HCT116 (cell line): ENCODE measurements around the gene VGF. TPM values are rescaled to one million over a fixed set of nuclear protein-coding genes. Genes with fewer than 3 reads are reported as not detected.
"Not testable (repeated sequence)": the region's sequence is repeated elsewhere in the genome, so short reads cannot be mapped to it uniquely, and the experiment has no call there.

Experiments used
- ATAC-seq: fragments of 200-7000 bp; cut with Tn5 transposase; 2 replicates; pipeline ENCODE4 v1.9.1; 2020; ENCODE audit warnings: mild to moderate bottlenecking, moderate library complexity
- BruUV-seq: library from RNA; stranded (reverse); fragments of 400-500 nt; replicated peaks from 2 replicates; lab custom pipeline; 2021; lab: Mats Ljungman, UMichigan
- CTCF ChIA-PET: fragments of 300-600 bp; sonication (Branson Sonifier 250); formaldehyde crosslinking; loops from one replicate; lab custom pipeline; 2021; ENCODE audit warnings: antibody characterized with exemption; lab: Charles Lee
- POLR2A ChIA-PET: fragments of 300-600, 350-600 bp; sonication (Branson Sonifier 250); formaldehyde crosslinking; loops from one replicate; lab custom pipeline; 2021; ENCODE audit warnings: antibody characterized with exemption; lab: Charles Lee
- RAD21 ChIA-PET, 2 experiments: fragments of 300-600 bp; sonication (Branson Sonifier 250); formaldehyde crosslinking; loops; one replicate each; lab custom pipeline; 2023; ENCODE audit warnings: low total read pairs in 2 of 2; ENCODE audit not compliant: uncharacterized antibody in 2 of 2, unreplicated experiment in 2 of 2, low non-redundant PET in 1 of 2; lab: Charles Lee
- DNase-seq: peaks from one replicate; pipeline ENCODE4 v3.0.0-alpha.2; 2010; ENCODE audit warnings: low read depth, low spot score
- H2AFZ ChIP-seq: fragments of 200-600 bp; shearing (Covaris generic), sonication (generic); 2 replicates; pipeline ENCODE4 v1.6.1; 2017; ENCODE audit warnings: low read depth, mixed run types, mixed read lengths, antibody characterized with exemption, low read length; ENCODE audit not compliant: poor library complexity, severe bottlenecking
- H3K27ac ChIP-seq: 2 replicates; pipeline ENCODE4 v1.5.1; 2012; ENCODE audit warnings: low read depth, low read length
- H3K27me3 ChIP-seq: fragments of 200-600 bp; sonication (generic); 2 replicates; pipeline ENCODE4 v1.6.1; 2016; ENCODE audit warnings: mixed run types, low read length, mixed read lengths; ENCODE audit not compliant: insufficient read depth
- H3K36me3 ChIP-seq, 2 experiments: fragments of 200-500 bp in 1 of 2; fragments of 200-600 bp in 1 of 2; sonication (Bioruptor generic) in 1 of 2; sonication (generic) in 1 of 2; 2 replicates each; pipeline versions ENCODE4 v1.5.1 to v1.6.1; 2014 to 2016; ENCODE audit warnings: low read length in 2 of 2, inconsistent platforms in 1 of 2, mixed read lengths in 1 of 2, mixed run types in 1 of 2; ENCODE audit not compliant: insufficient read depth in 2 of 2, control insufficient read depth in 1 of 2
- H3K4me1 ChIP-seq, 2 experiments: fragments of 200-600 bp in 1 of 2; sonication (generic) in 1 of 2; 2 replicates each; pipeline versions ENCODE4 v1.5.1 to v1.6.1; 2012 to 2017; ENCODE audit warnings: low read length in 2 of 2, inconsistent platforms in 1 of 2, mild to moderate bottlenecking in 1 of 2, mixed read lengths in 1 of 2, mixed run types in 1 of 2, moderate library complexity in 1 of 2; ENCODE audit not compliant: insufficient read depth in 2 of 2, control insufficient read depth in 1 of 2
- H3K4me2 ChIP-seq: fragments of 200-600 bp; sonication (generic); 2 replicates; pipeline ENCODE4 v1.6.1; 2017; ENCODE audit warnings: mixed run types, low read length, mixed read lengths
- H3K4me3 ChIP-seq, 2 experiments: fragments of 200-600 bp in 1 of 2; sonication (generic) in 1 of 2; replicated peaks in 1 of 2; 2 replicates each; pipeline ENCODE4 v1.5.1; 2011 to 2016; ENCODE audit warnings: low read length in 2 of 2, control low read depth in 1 of 2, low read depth in 1 of 2, mild to moderate bottlenecking in 1 of 2, mixed read lengths in 1 of 2, mixed run types in 1 of 2
- H3K79me2 ChIP-seq: fragments of 200-600 bp; sonication (generic); 2 replicates; pipeline ENCODE4 v1.6.1; 2017; ENCODE audit warnings: mild to moderate bottlenecking, mixed run types, low read length, moderate library complexity, mixed read lengths; ENCODE audit not compliant: insufficient read depth
- H3K9ac ChIP-seq: fragments of 200-600 bp; sonication (generic); 2 replicates; pipeline ENCODE4 v1.6.1; 2016; ENCODE audit warnings: low read length, mixed read lengths
- H3K9me2 ChIP-seq: fragments of 200-600 bp; sonication (generic), shearing (Covaris generic); 2 replicates; pipeline ENCODE4 v1.6.1; 2017; ENCODE audit warnings: mixed run types, mild to moderate bottlenecking, moderate library complexity; ENCODE audit not compliant: insufficient read depth
- H3K9me3 ChIP-seq, 2 experiments: fragments of 200-500 bp in 1 of 2; fragments of 200-600 bp in 1 of 2; sonication (Bioruptor generic) in 1 of 2; sonication (generic) in 1 of 2; 2 replicates each; pipeline ENCODE4 v1.6.1; 2014 to 2017; ENCODE audit warnings: low read length in 2 of 2, mixed read lengths in 2 of 2, inconsistent platforms in 1 of 2, low read depth in 1 of 2, mild to moderate bottlenecking in 1 of 2, mixed run types in 1 of 2, moderate library complexity in 1 of 2; ENCODE audit not compliant: control insufficient read depth in 1 of 2, insufficient read depth in 1 of 2
- H4K20me1 ChIP-seq: fragments of 200-600 bp; sonication (generic), shearing (Covaris generic); 2 replicates; pipeline ENCODE4 v1.6.1; 2017; ENCODE audit warnings: mixed run types, mild to moderate bottlenecking, moderate library complexity; ENCODE audit not compliant: insufficient read depth
- ELF1 ChIP-seq: IDR thresholded peaks from 2 replicates; pipeline ENCODE4 v1.6.1; 2012; ENCODE audit warnings: low read depth, borderline replicate concordance
- TCF7L2 ChIP-seq: IDR thresholded peaks from 2 replicates; pipeline ENCODE4 v1.7.0; 2011; ENCODE audit warnings: borderline replicate concordance, inconsistent platforms; ENCODE audit not compliant: insufficient read depth, insufficient read length; ENCODE audit errors: extremely low read depth
- ZNF274 ChIP-seq: fragments of 200-500 bp; sonication (Bioruptor generic); IDR thresholded peaks from 2 replicates; pipeline ENCODE4 v1.6.1; 2014; ENCODE audit warnings: mild to moderate bottlenecking, low read depth, low read length, inconsistent platforms
- intact Hi-C: fragments of 100-400 bp; cut with micrococcal nuclease; formaldehyde crosslinking; loops from 2 replicates; pipeline ENCODE4 v1.10.0; 2022
- total RNA-seq: library from RNA; stranded (reverse); gene quantifications from one replicate; pipeline ENCODE4 v1.2.1, GENCODE V29; 2021; ENCODE audit not compliant: unreplicated experiment
- TF ChIP-seq, protein P1 (sequence below): IDR thresholded peaks from 2 replicates; pipeline ENCODE4 v1.6.1; 2012
- TF ChIP-seq, protein P2 (sequence below): IDR thresholded peaks from 2 replicates; pipeline ENCODE4 v1.6.1; 2011; ENCODE audit warnings: mild to moderate bottlenecking, low read length, moderate library complexity; ENCODE audit not compliant: insufficient replicate concordance; ENCODE audit errors: extremely low read depth

VGF gene
- total RNA-seq, 1 experiment from 2014 or later = 43.2 TPM

DNA sequence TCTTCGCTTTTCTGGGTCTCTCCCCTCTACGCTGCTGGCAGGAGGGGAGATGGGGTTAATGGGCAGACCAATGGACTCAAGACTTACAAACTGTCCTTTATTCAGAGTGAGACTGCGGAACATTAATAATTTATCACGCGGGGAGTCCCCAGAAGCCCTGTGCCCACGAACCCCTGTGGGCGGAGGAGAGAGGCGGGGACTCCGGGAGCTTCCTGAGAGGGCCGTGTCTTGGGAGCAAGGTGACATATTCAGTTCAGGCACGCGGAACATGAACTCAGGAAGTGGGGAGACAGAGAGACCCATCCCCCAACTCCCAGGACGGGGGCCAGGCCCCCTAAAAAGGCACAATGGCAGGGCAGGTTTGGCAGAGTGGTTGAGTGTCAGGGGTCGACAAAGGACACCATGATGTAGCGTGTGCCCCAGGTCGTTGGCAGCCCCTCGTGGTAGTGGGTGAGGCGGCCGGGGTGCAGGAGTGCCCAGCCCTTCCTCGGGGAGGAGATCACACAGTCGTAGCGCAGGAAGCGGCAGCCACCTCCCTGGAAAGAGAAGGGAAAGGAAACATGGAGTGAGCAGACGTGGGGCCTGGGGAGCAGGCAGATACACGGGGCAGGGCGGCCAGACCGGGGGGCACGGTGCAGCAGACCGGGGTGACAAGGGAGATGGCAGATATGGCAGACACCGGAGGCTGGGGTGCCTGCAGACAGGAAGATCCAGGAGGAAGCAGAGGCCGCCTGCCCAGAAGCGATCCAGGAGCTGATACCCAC, 40.7 kb upstream of the VGF start (continued):
- TF ChIP-seq, protein P1, sequence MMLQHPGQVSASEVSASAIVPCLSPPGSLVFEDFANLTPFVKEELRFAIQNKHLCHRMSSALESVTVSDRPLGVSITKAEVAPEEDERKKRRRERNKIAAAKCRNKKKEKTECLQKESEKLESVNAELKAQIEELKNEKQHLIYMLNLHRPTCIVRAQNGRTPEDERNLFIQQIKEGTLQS = no peak
- TF ChIP-seq ZNF274 (no peak), TCF7L2 (no peak), ELF1 (no peak)
- TF ChIP-seq, protein P2, sequence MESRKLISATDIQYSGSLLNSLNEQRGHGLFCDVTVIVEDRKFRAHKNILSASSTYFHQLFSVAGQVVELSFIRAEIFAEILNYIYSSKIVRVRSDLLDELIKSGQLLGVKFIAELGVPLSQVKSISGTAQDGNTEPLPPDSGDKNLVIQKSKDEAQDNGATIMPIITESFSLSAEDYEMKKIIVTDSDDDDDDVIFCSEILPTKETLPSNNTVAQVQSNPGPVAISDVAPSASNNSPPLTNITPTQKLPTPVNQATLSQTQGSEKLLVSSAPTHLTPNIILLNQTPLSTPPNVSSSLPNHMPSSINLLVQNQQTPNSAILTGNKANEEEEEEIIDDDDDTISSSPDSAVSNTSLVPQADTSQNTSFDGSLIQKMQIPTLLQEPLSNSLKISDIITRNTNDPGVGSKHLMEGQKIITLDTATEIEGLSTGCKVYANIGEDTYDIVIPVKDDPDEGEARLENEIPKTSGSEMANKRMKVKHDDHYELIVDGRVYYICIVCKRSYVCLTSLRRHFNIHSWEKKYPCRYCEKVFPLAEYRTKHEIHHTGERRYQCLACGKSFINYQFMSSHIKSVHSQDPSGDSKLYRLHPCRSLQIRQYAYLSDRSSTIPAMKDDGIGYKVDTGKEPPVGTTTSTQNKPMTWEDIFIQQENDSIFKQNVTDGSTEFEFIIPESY = no peak
- TF ChIP-seq, all 23 proteins: peak for 0

DNA sequence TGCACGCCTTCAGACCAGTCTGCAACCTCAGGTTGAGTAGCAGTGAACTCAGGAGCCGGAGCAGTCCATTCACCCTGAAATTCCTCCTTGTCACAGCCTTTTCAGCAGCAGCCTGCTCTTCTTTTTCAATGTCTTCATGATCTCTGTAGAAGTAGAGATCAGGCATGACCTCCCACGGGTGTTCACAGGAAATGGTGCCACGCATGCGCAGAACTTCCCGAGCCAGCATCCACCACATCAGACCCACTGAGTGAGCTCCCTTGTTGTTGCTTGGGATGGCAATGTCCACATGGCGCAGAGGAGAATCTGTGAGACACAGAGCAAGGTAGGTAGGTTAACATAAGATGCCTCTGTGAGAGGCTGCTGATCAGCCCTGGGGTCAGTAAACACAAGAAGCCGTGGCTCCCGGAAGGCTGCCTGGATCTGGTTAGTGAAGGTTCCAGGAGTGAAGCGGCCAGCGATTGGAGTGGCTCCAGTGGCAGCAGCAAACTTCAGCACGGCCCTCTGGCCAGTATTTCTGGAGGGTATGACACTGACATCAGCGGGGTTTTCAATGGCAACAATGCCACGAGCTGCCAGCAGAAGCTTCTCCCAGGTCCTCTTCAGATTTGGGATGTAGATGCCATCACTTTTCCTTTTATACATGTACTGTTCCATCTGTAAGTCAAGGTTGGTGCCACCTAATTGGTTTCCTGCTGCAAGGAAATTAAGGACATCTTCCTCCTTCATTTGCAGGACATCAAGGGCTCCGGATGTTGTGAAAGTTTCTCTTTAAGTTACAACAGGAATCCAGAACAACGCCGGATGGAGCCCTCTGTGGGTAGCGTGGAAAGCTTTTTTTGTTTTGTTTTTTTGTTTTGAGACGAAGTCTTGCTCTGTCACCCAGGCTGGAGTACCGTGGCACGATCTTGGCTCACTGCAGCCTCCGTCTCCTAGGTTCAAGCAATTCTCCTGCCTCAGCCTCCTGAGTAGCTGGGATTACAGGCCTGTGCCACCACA, 38.7 kb upstream of the VGF start:
- H3K36me3 ChIP-seq, H3K27ac ChIP-seq, BruUV-seq, H2AFZ ChIP-seq, H3K9ac ChIP-seq, intact Hi-C loops, H3K4me2 ChIP-seq, H3K9me3 ChIP-seq, H3K27me3 ChIP-seq, H3K4me1 ChIP-seq, POLR2A ChIA-PET, H3K4me3 ChIP-seq, ATAC-seq, H4K20me1 ChIP-seq, DNase-seq, RAD21 ChIA-PET, H3K9me2 ChIP-seq, H3K79me2 ChIP-seq: not testable (repeated sequence)
- CTCF ChIA-PET = interaction anchor here (2.3 kb wide), 1 partner anchor 12 kb away, joined by 13 read pairs; no protein-coding TSS in a partner anchor
